ENCODE results near the gene ABCC11. TPM values are rescaled to one million over a fixed set of nuclear protein-coding genes. Genes with fewer than 3 reads are reported as not detected.

The ABCC11 gene
- total RNA-seq (ENCODE audit: insufficient read depth, low replicate concordance): 0.96 TPM

DNA sequence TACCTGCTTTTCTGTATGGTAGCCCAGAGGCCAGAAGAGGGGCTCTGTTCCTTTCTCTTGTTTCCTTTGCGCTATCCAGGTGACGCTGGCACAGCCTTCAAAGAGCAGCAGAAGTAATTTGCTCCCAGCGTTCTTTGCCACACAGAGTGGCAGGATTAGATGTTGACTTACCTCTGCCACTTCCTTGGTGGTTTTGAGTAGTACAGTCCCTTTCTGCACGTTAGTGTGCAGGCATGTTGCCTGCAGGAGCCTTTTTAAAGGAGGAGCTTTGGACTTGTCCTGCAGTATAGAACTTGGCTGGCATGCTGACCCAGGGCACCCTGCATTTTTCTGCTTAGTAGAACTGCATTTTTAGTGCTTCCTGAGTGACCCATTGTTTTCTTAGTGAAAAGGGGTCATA, at the start of gene ABCC11:
TSS of gene ABCC11 (minus strand) at position 229 of the 400 bp plus-strand sequence. CDS start 15,618 bp downstream, outside the sequence.
- no peak for DNase-seq (ENCODE audit: low spot score)

DNA sequence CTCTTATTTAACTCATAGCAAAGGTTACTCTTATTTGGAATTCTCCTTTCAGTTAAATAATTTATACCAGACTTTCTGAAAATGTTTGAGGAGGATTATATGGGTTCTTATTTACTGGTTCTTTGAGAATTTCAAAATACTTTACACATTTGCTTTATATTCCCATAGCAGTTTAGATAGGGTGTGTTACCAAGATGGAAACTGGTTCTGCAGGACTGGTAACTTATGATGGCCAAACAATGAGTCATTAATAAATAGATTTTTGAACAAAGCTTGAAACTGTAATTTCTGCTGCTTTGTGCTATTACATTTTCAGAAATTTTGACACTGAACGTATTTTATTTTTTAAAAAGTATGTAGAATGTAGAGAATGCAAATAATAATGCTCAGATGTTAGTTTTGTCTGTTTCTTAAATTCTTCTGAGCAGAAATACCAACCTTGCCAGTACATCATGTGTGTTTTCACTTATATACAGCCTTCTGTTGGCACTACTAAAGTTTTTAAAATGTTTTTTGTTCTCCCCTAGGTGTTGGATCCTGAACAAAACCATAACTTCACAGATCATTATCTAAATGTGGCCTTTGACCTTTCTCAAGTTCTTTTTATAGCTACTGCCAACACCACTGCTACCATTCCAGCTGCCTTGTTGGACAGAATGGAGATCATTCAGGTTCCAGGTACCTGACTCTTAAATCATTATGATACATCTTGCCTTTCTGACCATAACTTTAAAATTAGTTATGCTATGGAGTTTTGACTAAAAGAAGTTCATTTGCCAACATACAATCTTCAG, 48.3 kb upstream of the ABCC11 start:
- peak; percentile 41 for DNase-seq (ENCODE audit: low spot score)

DNA sequence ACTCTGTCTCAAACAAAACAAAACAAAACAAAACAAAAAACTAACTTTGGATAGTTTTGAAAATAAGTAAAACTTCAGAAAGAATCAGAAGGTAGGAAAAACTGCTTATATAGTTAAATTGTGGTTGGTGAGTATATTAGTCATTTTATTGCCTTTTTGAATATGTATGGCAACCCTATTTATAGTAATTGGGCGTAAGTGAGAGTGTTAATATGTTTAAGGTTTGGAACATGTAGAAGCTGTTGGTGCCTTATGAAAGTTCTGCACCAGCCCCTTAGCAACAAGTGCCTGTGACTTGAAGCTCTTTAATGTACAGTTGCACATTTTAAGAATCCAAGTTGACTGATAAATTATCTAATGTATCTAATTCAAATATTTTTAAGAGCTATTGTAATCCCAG, 47.4 kb upstream of the ABCC11 start:
- no peak for DNase-seq (ENCODE audit: low spot score)

DNA sequence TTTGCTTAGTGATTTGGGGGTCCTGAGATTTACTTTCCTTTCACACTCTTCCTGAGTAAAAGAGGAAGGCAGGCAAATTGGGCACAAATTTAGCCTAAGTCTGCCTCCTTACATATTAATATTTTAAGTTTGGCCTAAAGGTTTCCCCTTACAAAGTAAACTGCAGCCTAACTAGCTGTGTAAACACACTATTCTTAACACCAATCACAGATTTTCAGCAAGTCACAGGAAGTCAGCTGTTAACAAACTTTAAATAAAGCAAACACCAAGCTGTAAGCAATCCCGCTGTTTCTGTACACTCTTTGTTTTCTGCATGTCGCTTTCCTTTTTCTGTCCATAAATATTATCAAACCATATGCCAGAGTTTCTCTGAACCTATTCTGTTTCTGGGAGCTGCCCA, 45.1 kb upstream of the ABCC11 start:
- DNase-seq (ENCODE audit: low spot score): no peak

DNA sequence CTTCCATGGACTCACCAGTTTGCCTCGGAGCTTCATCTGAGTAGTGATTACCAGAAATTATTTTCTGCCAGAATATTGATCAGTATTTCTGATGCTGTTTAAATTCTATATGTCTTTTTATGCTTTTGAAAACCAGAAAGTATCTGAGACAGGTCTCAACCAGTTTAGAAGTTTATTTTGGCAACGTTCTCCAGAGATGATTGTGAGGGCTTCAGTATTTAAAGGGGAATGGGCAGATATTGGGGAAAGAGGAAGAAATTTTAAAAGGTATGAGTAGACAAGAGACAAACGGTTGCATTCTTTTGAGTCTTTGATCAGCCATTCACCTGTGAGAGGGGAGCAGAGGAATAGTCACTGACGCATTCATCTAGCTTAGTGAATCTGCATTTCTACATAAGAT, 44.4 kb upstream of the ABCC11 start:
- no peak for DNase-seq (ENCODE audit: low spot score)

DNA sequence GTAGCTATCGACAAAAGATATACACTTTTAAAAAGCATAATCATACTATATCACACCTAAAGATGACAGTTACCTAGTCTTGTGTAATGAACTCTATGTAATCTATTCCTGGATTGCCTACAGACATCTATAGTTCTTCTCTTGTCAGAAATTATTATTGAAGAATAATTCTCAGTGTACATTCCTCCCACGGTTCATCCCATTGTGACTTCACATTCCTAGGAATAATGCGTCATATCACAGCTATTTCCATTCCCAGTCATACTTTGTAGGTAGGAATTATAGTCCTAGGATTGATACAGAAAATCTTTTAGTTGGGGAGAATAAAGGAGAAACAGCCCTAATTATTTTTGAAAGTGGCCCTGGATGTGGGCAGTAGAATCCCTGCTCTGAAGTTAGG, 44.0 kb upstream of the ABCC11 start:
- DNase-seq (ENCODE audit: low spot score): no peak

DNA sequence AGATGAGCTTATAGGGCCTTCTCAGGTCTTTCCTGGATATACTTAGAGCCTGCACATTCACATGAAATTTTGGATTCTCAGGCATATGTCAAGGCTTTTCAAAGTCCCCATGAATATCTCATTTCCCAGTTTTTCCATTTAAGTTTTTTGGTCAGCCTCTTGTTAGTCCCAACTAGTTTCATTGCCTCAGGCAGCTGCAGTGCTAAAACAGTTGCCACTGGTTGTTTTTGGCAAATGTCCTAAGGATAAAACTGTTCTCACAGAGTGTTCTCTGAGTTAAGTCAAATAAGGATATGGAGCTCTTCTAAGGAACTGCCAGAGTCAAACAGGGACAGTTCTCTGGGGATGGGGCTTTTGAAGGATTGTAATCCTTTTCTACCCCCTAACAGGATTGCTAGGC, 39.9 kb upstream of the ABCC11 start:
- no peak for DNase-seq (ENCODE audit: low spot score)

DNA sequence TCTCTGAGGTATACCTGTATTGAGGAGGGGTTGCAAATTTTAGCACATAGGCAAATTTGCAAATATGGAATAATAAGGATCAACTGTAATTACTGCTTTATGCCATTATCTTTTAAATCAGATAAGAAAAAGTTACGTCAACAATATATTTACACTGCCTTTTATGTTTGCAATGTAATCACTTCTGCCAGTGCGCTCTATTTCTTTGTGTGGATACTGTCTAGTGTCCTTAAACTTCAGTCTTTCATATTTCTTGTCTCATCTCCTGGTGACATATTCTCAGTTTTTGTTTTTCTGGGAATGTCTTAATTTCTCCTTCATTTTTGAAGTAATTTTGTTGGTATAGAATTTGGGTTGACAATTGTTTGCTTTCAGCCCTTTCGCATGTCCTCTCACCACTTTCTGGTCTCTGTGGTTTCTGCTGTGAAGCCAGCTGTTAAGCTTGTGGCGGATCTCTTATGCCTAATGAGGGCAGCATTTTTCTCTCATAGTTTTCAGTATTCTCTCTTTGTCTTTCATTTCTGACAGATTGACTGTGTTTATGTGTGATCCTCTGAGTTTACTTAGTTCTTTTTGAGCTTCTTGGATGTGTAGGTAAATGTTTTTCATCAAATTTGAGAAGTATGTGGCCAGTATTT, 37.6 kb upstream of the ABCC11 start:
- no peak for DNase-seq (ENCODE audit: low spot score)

DNA sequence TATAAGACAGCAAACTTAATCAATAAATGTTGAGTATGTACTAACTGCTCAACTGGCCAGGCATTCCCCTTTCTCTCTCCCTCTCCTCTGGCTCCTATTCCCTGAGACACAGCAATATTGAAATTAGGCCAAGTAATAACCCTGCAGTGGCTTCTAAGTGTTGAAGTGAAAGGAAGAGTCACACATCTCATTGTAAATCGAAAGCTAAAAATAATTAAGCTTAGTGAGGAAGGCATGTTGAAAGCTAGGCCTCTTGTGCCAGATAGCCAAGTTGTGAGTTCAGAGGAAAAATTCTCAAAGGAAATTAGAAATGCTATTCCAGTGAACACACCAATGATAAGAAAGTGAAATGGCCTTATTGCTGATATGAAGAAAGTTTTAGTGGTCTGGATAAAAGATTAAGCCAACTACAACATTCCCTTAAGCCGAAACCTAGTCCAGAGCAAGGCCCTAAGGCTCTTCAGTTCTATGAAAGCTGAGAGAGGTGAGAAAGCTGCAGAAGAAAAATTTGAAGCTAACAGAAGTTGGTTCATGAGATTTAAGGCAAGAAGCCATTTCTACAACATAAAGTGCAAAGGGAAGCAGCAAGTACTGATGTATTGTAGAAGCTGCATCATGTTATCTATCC, 35.4 kb upstream of the ABCC11 start:
- peak; percentile 32 for DNase-seq (ENCODE audit: low spot score)

DNA sequence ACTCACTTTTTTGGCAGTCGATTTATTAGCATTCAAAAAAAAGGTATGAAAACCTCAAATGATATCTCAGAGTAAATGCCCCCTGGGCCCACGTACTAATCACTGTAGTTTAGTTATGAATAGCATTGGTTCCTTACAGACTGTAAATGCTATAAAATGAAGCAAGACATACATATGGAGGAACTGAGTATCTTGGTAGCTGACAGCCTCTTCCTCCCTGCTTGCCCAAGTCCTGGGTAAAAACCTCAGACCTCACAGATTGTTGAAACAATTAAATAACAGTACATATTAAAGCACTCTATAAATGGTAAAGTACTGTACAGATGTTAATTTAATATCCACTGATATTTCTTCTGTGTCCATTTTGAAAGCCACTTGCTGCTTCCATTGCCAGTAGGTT, 33.2 kb upstream of the ABCC11 start:
- DNase-seq (ENCODE audit: low spot score): no peak

DNA sequence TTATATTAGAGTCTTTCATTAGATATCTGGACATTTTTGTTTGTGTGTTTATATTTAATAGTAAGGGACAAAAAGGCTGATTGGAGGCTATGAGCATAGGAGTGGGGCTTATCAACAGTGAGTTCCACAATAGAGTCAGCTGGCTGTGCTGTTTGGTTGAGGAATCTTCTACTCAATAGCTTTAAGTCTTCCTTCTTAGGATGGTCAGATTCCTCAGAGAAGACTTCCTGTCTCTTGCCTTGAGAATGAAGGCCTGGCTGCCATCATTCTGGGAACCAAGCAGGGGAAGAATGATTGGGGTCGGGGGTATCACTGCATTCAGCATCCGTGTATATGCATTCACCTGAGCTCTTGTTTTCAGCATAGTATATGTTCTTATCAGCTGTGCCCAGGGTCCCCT, 31.9 kb upstream of the ABCC11 start:
- no peak for DNase-seq (ENCODE audit: low spot score)

DNA sequence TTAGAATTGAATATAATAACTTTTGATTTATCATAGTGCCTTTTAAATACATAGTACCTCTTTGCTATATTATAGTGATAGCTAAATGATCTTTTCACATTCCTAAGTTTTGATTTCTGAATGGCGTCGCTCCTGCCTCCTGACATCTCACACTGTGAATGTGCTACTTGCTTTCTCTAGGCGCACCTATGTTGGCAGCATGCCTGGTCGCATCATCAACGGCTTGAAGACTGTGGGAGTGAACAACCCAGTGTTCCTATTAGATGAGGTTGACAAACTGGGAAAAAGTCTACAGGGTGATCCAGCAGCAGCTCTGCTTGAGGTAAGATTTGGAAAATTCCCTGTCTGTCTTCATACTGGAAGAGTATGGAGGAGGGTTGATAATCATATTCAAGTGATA, 29.8 kb upstream of the ABCC11 start:
- DNase-seq (ENCODE audit: low spot score): no peak

DNA sequence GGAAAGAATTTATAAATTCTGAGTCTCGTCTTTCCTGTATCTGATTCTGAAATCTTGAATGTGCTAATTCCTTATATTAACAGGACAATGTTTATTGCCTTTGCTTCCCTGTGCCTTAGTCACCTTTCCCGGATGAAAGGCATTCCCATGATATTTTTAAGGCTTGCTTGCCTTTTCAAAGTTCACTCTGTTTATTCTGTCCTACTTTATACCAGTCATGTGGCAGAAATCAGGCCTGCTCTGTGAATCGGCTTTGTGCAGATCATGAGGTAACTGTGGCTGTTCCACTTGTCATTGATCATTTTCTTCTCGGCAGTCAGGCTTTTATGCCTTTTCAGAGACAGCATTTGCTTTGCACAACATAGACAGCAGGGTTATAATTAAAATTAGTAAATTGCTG, 28.8 kb upstream of the ABCC11 start:
- no peak for DNase-seq (ENCODE audit: low spot score)

DNA sequence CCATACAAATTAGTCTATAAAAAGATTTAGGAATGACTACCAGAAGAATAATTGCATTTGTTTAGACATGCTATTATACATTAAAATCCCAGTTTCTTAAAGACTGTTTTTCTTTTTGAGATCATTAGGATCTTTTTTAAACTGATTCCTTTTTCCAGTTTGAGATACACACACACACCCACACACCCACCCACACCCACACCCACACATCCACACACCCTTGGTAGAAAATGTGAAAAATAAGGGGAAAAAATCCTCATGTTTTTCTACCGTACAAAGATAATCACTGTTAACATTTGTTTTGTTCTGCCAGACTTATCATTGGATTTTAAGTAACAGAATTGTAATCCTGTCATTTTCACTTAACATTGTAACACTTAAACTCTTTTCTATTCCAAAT, 27.1 kb upstream of the ABCC11 start:
- DNase-seq (ENCODE audit: low spot score): no peak

DNA sequence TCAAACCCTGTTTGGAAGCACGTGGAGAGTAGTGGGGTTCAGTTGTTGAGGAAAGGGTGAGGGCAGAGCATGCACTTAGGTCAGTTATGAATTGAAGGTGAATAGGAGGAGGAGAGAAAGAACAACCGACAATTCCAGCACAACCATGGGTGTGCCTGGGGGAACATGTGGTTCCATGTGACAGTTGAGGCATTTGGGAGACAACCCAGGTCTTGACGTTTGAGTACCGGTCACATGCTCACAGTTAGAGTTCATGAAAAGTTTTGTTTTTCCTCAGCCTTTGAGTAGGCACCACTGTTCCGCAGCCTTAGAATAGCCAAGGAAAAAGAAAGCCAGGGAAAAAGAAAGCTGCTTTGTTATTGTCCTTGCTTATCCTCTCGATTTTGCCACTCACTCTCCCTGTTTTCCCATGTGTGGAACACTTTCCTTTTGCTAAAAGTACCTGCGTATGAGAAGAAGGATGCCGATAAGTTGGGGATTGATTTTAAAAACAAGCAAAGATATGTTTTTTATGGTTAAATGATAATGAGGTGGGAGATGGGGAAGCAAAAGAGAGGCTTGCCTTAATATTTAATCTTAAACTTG, 25.6 kb upstream of the ABCC11 start:
- no peak for DNase-seq (ENCODE audit: low spot score)

DNA sequence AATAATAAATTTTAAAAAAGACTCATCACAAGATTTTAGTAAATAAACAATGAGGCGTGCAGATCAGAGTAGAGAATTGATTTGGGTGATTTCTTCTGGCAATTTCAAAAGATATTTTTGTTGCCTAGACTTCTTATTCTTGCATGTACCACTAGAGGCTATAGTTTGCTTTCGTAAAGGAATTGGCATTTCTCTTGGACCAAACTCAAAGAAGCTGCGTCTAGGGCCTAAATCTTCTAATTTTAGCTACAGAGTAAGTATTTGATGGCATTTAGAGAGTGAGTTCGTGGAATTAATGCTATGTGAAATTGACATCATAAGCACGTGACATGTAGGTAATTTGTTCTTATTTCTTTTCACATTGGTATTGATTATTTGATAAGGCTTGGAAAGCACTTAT, 24.4 kb upstream of the ABCC11 start:
- DNase-seq (ENCODE audit: low spot score): peak; percentile 46

DNA sequence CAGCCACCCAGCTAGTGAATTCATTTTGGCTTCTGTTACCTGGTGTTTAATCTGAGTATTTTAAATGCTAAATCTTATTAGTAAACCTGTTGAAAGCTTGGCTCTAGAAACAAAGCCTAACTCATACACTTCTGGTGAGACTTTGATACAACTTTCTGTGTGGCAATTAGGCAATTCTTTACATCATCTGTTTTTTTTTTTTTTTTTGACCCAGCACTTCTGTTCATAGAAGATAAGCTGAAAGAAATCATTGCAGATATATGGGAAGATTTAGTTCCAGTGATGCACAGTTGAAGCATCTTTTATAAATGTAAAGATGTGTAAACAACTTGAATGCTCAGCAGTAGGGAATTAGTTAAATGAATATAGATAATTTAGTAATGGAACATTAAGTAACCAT, 21.7 kb upstream of the ABCC11 start:
- DNase-seq (ENCODE audit: low spot score): no peak

DNA sequence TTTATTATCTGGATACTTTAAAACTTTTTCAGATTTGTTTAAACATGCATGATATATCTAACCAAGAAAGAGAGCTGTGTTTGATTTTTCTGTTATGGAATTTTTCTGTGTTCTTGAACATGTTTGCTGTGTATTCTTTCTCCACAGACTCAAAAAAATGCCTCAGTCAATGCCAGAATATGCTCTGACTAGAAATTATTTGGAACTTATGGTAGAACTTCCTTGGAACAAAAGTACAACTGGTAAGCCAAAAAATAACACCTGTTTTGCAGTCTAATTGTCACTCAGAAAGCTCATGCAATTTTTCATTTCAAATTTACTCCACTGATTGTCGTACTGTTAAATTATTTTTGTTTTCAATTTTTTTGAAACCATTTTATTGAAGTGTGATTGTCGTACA, 15.3 kb upstream of the ABCC11 start:
- no peak for DNase-seq (ENCODE audit: low spot score)

DNA sequence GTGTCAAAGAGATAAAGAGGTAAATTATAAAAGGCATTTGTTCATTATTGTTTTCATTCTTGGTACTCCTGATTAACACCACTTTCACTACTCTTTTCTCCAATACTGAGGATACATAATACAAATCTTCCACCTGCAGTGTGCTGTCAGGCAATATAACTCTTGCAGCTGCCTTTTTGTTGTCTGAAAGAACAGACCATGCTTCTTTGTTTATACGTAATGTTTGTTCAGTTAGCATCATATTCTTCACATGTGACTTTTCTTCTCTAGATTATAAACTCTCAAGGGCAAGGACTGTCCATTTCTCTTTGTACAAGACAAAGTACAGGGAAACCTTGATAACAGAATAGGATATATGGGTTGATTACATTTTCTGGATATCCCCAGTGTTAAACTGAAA, 14.2 kb upstream of the ABCC11 start:
- no peak for DNase-seq (ENCODE audit: low spot score)

DNA sequence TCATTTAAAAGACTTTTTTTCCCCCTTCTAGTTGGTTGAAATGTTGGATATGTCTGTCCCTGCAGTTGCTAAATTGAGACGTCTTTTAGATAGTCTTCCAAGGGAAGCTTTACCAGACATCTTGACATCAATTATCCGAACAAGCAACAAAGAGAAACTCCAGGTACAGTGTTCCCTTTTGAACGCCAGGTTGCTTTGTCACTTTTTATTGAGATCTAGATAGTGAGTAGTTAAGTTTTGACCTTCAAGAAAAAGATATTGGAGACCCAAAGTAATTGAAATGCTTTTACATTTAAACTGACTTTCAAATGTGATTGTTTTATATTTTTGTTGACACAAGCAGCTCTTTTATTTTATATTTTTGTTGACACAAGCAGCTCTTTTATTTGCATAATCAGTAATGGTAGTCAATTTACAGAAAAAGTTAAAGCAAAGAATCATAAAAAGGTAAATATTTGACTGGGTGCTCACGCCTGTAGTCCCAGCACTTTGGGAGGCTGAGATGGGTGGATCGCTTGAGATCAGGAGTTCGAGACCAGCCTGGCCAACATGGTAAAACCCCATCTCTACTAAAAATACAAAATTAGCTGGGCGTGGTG, 9.3 kb upstream of the ABCC11 start:
- DNase-seq (ENCODE audit: low spot score): no peak

DNA sequence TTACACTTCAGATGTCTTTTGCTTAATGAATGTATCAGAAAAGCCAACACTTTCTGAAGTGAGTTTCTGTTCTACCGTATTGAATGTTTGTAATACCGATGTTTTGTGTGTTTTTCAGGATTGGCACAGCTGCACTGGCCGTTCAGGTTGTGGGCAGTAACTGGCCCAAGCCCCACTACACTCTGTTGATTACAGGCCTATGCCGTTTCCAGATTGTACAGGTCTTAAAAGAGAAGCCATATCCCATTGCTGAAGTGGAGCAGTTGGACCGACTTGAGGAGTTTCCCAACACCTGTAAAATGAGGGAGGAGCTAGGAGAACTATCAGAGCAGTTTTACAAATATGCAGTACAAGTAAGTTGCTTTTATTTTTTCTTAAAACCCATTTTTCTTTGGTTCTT, 4.7 kb upstream of the ABCC11 start:
- no peak for DNase-seq (ENCODE audit: low spot score)
